KOPT-K1 (cell line): ENCODE results near the gene TJP2.
"Not testable (repeated sequence)": the region's sequence is repeated elsewhere in the genome, so short reads cannot be mapped to it uniquely, and the experiment has no call there.

Experiments used
- H3K27ac ChIP-seq: fragments of 200-600 bp; sonication (generic); 2 replicates; pipeline ENCODE4 v1.5.1; 2016; ENCODE audit warnings: antibody characterized with exemption, mild to moderate bottlenecking, low read depth, low read length; ENCODE audit not compliant: poor library complexity, severe bottlenecking
- H3K36me3 ChIP-seq: fragments of 200-600 bp; sonication (generic); 2 replicates; pipeline ENCODE4 v1.5.1; 2017; ENCODE audit warnings: antibody characterized with exemption, mild to moderate bottlenecking, low read length, moderate library complexity; ENCODE audit not compliant: insufficient read depth
- H3K9me3 ChIP-seq: fragments of 200-600 bp; sonication (generic); 2 replicates; pipeline ENCODE4 v1.5.1; 2017; ENCODE audit warnings: antibody characterized with exemption, low read length, mild to moderate bottlenecking; ENCODE audit not compliant: insufficient read depth, poor library complexity, severe bottlenecking

The TJP2 gene

DNA sequence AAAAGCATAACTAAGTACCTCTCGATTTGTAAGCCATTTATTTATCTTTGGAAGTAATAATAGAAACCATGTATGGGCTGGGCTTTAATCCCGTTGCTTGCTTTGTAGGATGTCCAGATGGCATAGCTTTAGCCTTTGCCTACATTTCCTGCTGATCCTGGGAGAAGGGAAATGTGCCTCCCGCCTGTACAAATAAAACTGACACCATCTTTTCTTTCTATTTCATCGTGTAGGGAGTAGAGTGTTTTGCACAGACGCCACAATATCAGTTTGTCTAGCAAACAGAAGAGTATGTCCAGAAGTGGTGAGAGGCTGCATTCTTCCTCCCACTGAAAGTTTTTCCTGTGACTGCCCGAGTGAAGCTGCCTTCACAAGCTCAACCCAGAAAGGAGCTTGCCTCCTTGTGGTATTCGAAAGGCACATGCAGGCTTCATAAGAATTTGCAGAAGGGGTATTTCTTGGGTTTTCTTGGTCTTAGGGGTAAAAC lies 24.7 kb upstream of the TJP2 start:
- no peaks in the 10 kb centered on the region for H3K9me3 ChIP-seq
- H3K36me3 ChIP-seq: no peaks in the 10 kb centered on the region
- H3K27ac ChIP-seq: no peak overlapping the region

DNA sequence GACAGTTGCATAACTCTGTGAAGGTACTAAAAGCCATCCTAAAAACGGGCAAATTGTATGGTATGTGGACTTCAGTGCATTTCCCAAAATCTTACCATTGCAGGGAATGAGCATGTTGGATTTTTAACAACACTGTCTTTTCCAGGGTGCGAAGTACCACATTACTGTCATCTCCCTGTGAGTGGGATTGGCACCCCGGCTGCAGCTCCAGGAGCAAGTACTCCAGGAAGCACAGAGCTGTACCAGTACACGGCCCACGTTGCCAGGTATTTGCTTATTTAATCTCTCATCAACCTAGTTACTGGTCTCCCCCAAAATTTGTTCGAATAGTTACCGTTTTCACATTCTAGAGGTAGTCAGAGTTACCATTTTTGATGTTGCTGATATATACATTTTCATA lies 22.6 kb upstream of the TJP2 start:
- H3K27ac ChIP-seq: no peak overlapping the region
- no peaks in the 10 kb centered on the region for H3K36me3 ChIP-seq
- no peaks in the 10 kb centered on the region for H3K9me3 ChIP-seq

DNA sequence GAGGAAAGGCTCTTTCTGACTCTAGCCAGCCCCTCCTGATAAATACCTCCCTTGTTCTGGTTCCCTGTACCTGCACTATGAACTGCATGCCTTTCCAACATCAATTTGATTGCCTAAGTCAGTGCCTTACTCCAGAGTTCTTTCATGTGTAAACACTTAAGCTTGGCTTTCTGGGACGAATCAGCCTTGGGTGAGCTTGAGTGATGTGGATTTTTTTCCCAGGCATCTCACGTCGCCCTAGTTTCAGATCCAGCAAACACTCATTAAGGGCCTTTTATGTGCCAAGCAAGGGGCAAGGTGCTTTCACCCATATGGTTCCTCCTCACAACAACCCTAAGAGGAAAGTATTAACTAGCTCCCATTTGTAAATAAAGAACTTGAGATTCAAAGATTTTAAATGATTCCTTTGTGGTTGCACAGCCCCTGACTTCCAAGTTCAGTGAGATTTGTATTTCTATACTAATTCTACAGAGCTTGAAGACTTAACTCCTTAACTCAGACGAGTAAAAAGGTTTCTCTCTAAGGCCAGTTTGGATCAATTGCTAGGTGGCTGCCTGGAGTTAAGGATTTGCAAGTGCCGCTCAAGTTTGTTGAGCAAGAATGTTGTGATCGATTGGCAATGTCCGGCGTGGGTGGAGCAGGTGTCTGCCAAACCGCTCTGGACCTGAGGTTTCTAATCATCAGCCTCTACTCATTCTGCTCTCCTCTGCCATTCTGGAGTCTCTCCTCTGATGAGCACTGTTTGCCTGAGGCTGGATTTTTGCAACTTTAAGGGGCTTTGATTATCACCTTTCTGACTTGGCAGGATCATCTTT lies 20.2 kb upstream of the TJP2 start:
- Histone ChIP-seq H3K9me3 (no peaks in the 10 kb centered on the region), H3K36me3 (no peaks in the 10 kb centered on the region), H3K27ac (no peak overlapping the region)

DNA sequence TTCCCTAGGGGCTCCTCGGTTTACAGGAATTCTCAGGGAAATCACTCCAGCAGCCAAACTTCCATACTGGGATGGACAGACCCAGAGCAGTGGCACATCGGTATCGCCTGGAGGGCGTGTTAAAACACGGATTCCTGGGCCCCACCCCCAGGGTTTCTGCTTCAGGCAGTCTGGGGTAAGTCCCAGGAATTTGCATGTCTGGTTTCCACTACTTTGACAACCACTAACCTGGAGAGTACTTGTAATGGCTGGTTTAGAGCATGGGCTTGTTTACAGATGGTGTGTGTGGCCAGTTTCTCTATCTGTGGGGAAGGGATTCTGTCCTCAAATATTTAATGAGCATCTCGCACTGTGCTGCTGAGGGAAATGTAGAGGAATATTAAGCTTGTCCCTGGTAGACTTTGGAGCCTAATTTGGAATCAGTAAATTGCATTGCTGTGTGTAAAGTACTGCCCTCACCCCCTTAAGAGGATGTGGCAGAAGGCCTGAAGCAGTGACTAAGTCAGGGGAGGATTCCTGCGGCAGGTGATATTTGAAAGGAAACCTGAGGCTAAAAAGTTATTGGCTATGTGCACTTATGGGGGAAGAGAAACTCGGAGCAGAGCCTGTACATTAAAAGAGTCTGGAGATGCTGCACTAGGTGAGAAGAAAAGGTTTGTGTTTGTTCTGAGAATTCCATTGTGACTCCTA lies 18.6 kb upstream of the TJP2 start:
- Histone ChIP-seq H3K36me3 (no peaks in the 10 kb centered on the region), H3K9me3 (no peaks in the 10 kb centered on the region), H3K27ac (no peak overlapping the region)

DNA sequence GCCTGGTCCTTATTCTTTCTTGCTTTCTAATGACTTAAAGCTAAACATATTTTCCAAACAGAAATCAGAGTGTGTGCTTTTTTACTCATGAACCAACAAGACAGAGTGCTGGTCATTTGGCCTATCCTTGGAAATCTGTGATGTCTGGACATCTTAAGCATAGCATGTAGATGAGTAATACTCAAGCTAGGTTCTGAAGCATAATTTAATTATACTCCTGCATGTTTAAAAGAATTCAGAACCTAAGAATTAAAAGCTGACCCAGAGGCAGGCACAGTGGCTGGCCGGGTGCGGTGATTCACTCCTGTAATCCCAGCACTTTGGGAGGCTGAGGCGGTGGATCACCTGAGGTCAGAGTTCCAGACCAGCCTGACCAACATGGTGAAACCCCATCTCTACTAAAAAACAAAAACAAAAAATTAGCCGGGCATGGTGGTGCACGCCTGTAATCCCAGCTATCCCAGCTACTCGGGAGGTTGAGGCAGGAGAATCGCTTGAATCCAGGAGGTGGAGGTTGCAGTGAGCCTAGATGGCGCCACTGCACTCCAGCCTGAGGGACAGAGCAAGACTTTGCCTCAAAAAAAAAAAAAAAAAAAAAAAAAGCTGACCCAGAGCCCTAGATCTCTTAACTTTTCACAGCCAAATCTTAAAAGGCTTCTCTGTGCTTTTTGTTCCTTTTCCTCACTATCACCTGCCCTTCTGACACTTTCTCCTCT lies 16.2 kb upstream of the TJP2 start:
- Histone ChIP-seq H3K36me3 (no peaks in the 10 kb centered on the region), H3K9me3 (no peaks in the 10 kb centered on the region), H3K27ac (no peak overlapping the region)

DNA sequence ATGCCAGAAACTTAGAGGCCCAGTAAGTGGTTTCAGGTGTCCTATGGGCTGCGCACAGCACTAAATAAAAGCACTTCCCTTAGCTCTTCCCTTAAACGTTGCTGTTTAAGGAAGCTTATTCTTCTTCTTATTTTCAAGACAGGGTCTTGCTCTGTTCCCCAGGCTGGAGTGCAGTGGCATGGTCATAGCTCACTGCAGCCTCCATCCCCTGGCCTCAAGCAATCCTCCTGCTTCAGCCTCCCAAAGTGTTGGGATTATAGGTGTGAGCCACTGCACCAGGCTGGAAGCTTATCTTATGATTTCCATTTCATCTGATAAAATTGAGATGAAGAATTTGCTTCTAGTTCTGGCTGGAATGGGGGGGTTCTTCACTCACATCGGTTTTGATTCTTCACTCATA lies 15.6 kb upstream of the TJP2 start:
- Histone ChIP-seq H3K27ac (no peak overlapping the region), H3K36me3 (no peaks in the 10 kb centered on the region), H3K9me3 (no peaks in the 10 kb centered on the region)

DNA sequence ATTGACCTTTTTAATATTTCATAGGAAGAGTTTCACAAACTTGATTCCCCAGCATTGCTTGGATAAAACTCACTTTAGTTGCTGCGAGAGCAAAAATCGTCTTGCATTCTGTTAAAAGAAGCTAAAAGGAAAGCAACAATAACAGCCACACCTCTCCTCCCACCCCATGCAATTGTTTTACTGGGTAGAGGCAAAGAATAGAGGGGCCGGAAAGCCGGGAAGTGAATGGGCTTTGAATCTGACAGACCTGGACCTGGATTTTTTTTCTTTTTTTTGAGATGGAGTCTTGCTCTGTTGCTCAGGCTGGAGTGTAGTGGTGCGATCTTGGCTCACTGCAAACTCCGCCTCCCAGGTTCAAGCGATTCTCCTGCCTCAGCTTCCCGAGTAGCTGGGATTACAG lies 9.5 kb upstream of the TJP2 start:
- H3K36me3 ChIP-seq, H3K9me3 ChIP-seq, H3K27ac ChIP-seq: not testable (repeated sequence)

DNA sequence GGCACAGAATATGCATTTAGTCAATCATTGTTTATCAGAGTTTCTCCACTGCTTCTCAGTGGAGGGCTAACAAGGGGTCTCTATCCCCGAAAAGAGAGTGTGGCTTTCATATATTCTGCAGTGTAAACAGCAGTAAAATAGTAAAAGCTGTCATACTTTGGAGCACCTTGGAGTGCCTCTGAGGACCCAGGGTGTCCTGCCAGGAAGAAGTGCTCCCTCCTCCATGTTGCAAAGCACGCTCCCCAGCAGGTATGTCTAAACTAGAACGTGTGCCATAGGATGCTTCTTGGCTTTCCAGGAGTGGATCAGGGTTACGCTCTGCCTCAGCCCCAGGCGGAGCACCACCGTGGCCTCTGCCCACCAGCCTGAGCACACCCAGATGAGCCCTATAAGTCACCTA lies 8.5 kb upstream of the TJP2 start:
- Histone ChIP-seq H3K9me3 (no peaks in the 10 kb centered on the region), H3K36me3 (no peaks in the 10 kb centered on the region), H3K27ac (no peak overlapping the region)

DNA sequence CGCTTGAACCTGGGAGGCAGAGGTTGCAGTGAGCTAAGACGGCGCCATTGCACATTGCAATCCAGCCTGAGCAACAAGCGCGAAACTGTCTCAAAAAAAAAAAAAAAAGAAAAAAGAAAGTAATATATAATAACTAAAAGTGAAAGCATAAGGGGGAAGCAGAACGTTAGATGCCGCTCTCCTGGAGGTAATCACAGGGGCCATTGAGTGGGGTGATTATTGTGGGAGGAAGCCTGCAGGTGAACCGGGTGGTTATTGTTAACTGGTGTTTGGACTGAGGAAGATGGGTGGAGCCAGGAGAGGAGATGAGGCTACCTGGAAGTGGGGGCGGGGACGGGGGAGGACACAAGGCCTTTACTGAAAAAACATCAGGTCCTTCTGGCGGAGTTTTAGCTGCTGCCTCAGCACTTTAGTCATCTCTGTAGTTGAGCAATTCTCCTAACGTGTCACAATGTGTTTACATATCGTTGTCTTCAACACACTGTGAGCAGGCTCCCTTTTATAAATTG lies 5.3 kb upstream of the TJP2 start:
- Histone ChIP-seq H3K36me3 (no peaks in the 10 kb centered on the region), H3K9me3 (no peaks in the 10 kb centered on the region), H3K27ac (no peak overlapping the region)

DNA sequence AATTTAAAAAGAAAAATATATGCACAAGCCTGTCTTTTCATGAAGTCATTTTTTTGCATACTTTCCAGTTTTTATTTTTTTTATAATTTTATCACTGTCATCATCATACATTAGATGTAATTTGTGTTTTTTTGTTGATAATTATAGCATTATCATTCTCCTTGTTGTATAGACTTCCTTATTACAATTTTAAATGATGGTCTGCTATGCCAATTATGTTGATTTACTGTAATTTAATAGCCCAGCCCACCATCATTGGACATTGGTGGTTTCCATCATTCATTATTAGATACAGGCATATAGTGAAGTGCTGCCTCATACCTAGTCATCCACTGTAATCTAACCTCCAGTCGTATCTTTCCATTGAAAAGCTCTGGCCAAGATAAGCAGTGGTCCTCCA lies 3.8 kb upstream of the TJP2 start:
- Histone ChIP-seq H3K9me3 (no peaks in the 10 kb centered on the region), H3K36me3 (no peaks in the 10 kb centered on the region), H3K27ac (no peak overlapping the region)

DNA sequence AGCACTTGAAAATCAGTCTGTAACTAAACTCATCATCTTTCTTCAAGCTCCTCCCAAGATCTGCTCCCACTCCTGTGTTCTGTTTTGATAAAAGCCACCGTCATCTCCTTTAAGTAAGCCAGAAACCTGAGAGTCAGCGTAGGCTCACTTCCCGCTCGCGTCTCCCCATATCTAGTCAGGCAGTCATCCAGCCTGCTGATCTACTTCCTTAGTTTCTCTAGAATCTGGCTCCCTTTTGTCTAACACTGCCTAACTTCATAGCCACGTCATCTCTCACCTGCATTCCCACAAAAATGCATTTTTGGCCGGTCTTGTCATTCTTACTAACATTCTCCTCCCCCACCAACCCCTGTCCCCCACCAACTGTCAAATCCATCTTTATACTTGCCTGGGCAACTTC lies 3.0 kb upstream of the TJP2 start:
- Histone ChIP-seq H3K9me3 (no peaks in the 10 kb centered on the region), H3K27ac (no peak overlapping the region), H3K36me3 (no peaks in the 10 kb centered on the region)

DNA sequence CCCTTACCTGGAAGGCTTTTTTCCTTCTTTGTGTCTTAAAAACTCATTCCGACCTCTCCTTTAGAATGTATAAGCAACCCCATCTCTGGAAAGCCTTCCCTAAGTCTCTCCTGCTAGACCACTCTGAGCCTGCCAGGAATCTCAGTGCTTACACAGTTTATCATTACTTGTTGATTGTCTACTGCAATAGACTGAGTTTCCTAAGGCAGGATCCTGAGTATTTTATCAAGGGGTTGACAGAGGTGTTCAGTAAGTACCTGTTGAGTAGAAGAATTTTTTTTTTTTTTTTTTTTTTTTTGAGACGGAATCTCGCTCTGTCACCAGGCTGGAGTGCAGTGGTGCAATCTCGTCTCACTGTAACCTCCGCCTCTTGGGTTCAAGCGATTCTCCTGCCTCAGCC lies 2.6 kb upstream of the TJP2 start:
- H3K27ac ChIP-seq: no peak overlapping the region
- H3K9me3 ChIP-seq: no peaks in the 10 kb centered on the region
- H3K36me3 ChIP-seq: no peaks in the 10 kb centered on the region

DNA sequence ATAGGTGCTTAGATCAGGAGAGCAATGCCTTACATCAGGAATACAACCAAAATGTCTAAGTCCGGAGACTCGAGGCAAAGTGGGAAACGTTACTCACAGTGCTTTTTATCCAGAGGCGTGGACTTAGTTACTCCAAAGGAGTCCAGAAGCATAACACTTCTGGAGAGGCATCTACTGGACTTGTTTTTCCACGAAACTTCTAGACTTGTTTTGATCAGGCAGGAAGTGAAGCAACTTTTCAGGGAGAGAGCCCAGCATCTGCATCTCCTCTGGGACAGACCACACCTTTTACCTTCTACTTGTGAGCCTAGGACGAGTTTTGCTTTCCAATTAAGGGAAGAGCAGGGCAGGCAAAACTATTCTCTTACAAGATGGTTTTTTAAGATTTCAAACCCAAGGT lies 1.2 kb upstream of the TJP2 start:
- Histone ChIP-seq H3K36me3 (no peaks in the 10 kb centered on the region), H3K9me3 (no peaks in the 10 kb centered on the region), H3K27ac (no peak overlapping the region)

DNA sequence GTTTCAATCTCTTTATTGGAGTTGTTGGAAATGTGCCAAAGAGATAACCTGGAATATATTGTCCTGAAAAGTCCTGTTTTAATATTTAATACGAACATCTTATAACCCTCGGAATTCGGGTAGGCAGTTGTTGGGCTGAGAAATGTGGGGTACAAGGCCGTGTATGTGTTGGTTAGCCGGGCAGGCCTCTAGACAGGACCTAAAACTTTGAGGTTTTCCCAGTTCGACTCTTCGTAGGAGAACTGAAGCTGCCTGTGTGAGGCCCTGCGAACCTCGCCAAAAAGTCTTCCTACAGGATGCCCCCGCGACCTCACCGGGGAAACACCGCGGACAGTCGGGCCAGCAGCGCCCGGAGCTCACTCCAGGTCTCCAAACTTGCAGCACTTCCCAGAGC lies 583 bp upstream of the TJP2 start:
- H3K27ac ChIP-seq: peak overlapping the region; percentile 53
- H3K36me3 ChIP-seq: no peaks in the 10 kb centered on the region
- no peaks in the 10 kb centered on the region for H3K9me3 ChIP-seq
